ENCODE results near the gene WNT3. TPM values are rescaled to one million over a fixed set of nuclear protein-coding genes. Genes with fewer than 3 reads are reported as not detected.
"Not testable (repeated sequence)": the region's sequence is repeated elsewhere in the genome, so short reads cannot be mapped to it uniquely, and the experiment has no call there.

WNT3 gene
- total and polyA plus RNA-seq, 2 of the 8 experiments (the other 6 are each of a cell fraction or from before 2014, with no cell fraction given) = 0.56 to 2.0 TPM

DNA sequence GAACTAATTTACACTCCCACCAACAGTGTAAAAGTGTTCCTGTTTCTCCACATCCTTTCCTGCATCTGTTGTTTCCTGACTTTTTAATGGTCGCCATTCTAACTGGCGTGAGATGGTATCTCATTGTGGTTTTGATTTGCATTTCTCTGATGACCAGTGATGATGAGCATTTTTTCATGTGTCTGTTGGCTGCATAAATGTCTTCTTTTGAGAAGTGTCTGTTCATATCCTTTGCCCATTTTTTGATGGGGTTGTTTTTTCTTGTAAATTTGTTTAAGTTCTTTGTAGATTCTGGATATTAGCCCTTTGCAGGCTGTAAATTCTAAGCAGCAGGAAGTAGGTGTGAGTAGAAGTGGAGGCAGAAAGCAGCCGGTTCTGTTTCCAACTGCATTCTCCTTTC, 22.1 kb upstream of the WNT3 start:
- H3K56ac ChIP-seq (replicated peaks; ENCODE audit: insufficient read length, low read depth, low read length); H3K4me3 ChIP-seq (ENCODE audit: extremely low read depth in 1 of 4, insufficient read depth in 2 of 4, low read depth in 3 of 4, low read length in 4 of 4); H3K79me1 ChIP-seq (ENCODE audit: low read depth, low read length); H2BK5ac ChIP-seq (ENCODE audit: low read depth, low read length); H2BK12ac ChIP-seq (ENCODE audit: low read depth, low read length); H3K9me3 ChIP-seq (ENCODE audit: insufficient read depth in 2 of 2, low read depth in 1 of 2, low read length in 1 of 2); FAIRE-seq; H3K4me1 ChIP-seq (replicated peaks in 1 of 4; ENCODE audit: control insufficient read depth in 3 of 4, insufficient read depth in 4 of 4, low read length in 3 of 4); H4K20me1 ChIP-seq (replicated peaks in 1 of 2; ENCODE audit: control insufficient read depth in 1 of 2, insufficient read depth in 2 of 2, low read length in 2 of 2); H2BK120ac ChIP-seq (replicated peaks; ENCODE audit: low read depth, low read length); H2AFZ ChIP-seq (ENCODE audit: low read length); POLR2A ChIA-PET (ENCODE audit: partially characterized antibody); H3K9ac ChIP-seq (replicated peaks in 1 of 4; ENCODE audit: extremely low read depth in 1 of 4, low read depth in 3 of 4, low read length in 3 of 4); H3K4me2 ChIP-seq (ENCODE audit: insufficient read depth in 1 of 2, low read depth in 2 of 2, low read length in 2 of 2); H2BK20ac ChIP-seq (ENCODE audit: low read length); H3K4ac ChIP-seq (replicated peaks; ENCODE audit: insufficient read length, low read depth, low read length); DNase-seq (ENCODE audit: low read depth in 1 of 2, low spot score in 2 of 2); H3K27ac ChIP-seq (ENCODE audit: low read depth, low read length); H3K18ac ChIP-seq (ENCODE audit: extremely low read depth, low read length); H3K36me3 ChIP-seq (ENCODE audit: control insufficient read depth in 2 of 4, insufficient read depth in 4 of 4, low read length in 3 of 4); H4K91ac ChIP-seq (replicated peaks; ENCODE audit: insufficient read length, low read length); H3K23ac ChIP-seq (ENCODE audit: insufficient read length); H3K14ac ChIP-seq (ENCODE audit: insufficient read length); H3K79me2 ChIP-seq (ENCODE audit: control insufficient read depth in 1 of 2, insufficient read depth in 2 of 2, low read length in 2 of 2); H4K5ac ChIP-seq (ENCODE audit: insufficient read length, low read depth, low read length); H4K8ac ChIP-seq (ENCODE audit: extremely low read depth, insufficient read depth, low read length); H2AK5ac ChIP-seq (ENCODE audit: low read depth, low read length); H3K23me2 ChIP-seq (ENCODE audit: low read depth, low read length): not testable (repeated sequence)
- Histone ChIP-seq H3K27me3 (replicated peaks in 1 of 4; ENCODE audit: control insufficient read depth in 3 of 4, extremely low read depth in 1 of 4, insufficient read depth in 3 of 4, low read length in 3 of 4) (peaks cover 3 to 12% (median 11%) of the 10 kb centered on the region in 4 experiments), H2BK15ac (ENCODE audit: low read length) (peak overlapping the region; percentile 74; the same call in 1 of the 2 replicates)
- 76% methylated on average over 3 of the region's 3 CpGs; no CpG with 5 or more reads in 1 of the 2 experiments for WGBS, 2 experiments (ENCODE audit: extremely low coverage in 1 of 2, insufficient coverage in 1 of 2, insufficient read length in 1 of 2, insufficient replicate concordance in 2 of 2, low coverage in 1 of 2, low lambda C conversion rate in 2 of 2, missing lambda C conversion rate in 1 of 2)
- CTCF ChIA-PET (ENCODE audit: partially characterized antibody) = interaction anchor here (1.0 to 5.4 kb wide), 11 partner anchors 8 to 100 kb away, joined by 3 to 81 read pairs (median 9); no protein-coding TSS in a partner anchor

Data from H1 (cell line).